ENCODE data around the gene ADAM22.
"Not testable (repeated sequence)": the region's sequence is repeated elsewhere in the genome, so short reads cannot be mapped to it uniquely, and the experiment has no call there.

The ADAM22 gene

GRCh38 chr7:87912121-87912520, 21.9 kb upstream of the ADAM22 start:
- Histone ChIP-seq H3K36me3 (ENCODE audit: insufficient read depth, low read length) (peaks cover 8% of the 10 kb centered on the region; the same call in 1 of the 2 replicates), H3K9ac (ENCODE audit: low read depth, low read length) (no peak overlapping the region), H3K9me3 (ENCODE audit: insufficient read depth, low read length, severe bottlenecking) (no peaks in the 10 kb centered on the region), H4K20me1 (ENCODE audit: insufficient read depth, low read length) (no peaks in the 10 kb centered on the region), H3K4me3 (ENCODE audit: low read depth in 1 of 2, low read length in 2 of 2) (no peak overlapping the region), H3K27me3 (ENCODE audit: insufficient read depth, low read length, poor library complexity) (no peaks in the 10 kb centered on the region), H3K79me2 (ENCODE audit: insufficient read depth, low read length) (no peaks in the 10 kb centered on the region), H3K27ac (ENCODE audit: low read length) (no peak overlapping the region), H2AFZ (ENCODE audit: low read depth, low read length) (no peak overlapping the region), H3K4me2 (ENCODE audit: insufficient read depth, low read length) (no peak overlapping the region), H3K4me1 (ENCODE audit: insufficient read depth, low read length) (no peaks in the 10 kb centered on the region)
- no peak for TF ChIP-seq EZH2 (IDR thresholded peaks at IDR 0.05; ENCODE audit: borderline replicate concordance, low read depth, low read length, severe bottlenecking)
- no peak for TF ChIP-seq CTCF (IDR thresholded peaks at IDR 0.05; ENCODE audit: borderline replicate concordance, extremely low read depth, low read length, poor library complexity, severe bottlenecking)
- no peak for ATAC-seq (ENCODE audit: insufficient read depth, low read depth)
- DNase-seq: no peak

- Histone ChIP-seq H2AFZ (ENCODE audit: low read depth, low read length) (no peak overlapping the region), H4K20me1 (ENCODE audit: insufficient read depth, low read length) (no peaks in the 10 kb centered on the region), H3K4me1 (ENCODE audit: insufficient read depth, low read length) (no peaks in the 10 kb centered on the region), H3K9me3 (ENCODE audit: insufficient read depth, low read length, severe bottlenecking) (no peaks in the 10 kb centered on the region), H3K4me3 (ENCODE audit: low read depth in 1 of 2, low read length in 2 of 2) (no peak overlapping the region), H3K79me2 (ENCODE audit: insufficient read depth, low read length) (no peaks in the 10 kb centered on the region), H3K27me3 (ENCODE audit: insufficient read depth, low read length, poor library complexity) (no peaks in the 10 kb centered on the region), H3K4me2 (ENCODE audit: insufficient read depth, low read length) (no peak overlapping the region), H3K27ac (ENCODE audit: low read length) (no peak overlapping the region), H3K9ac (ENCODE audit: low read depth, low read length) (no peak overlapping the region), H3K36me3 (ENCODE audit: insufficient read depth, low read length) (no peaks in the 10 kb centered on the region)
- no peak for DNase-seq
- ATAC-seq (ENCODE audit: insufficient read depth, low read depth): no peak
- TF ChIP-seq EZH2 (IDR thresholded peaks at IDR 0.05; ENCODE audit: borderline replicate concordance, low read depth, low read length, severe bottlenecking) (no peak), CTCF (IDR thresholded peaks at IDR 0.05; ENCODE audit: borderline replicate concordance, extremely low read depth, low read length, poor library complexity, severe bottlenecking) (no peak)
Measured at GRCh38 chr7:87918740-87919139, 15.3 kb upstream of the ADAM22 start.

- no peak overlapping the region for H3K9ac ChIP-seq (ENCODE audit: low read depth, low read length)
- no peaks in the 10 kb centered on the region for H3K27me3 ChIP-seq (ENCODE audit: insufficient read depth, low read length, poor library complexity)
- H4K20me1 ChIP-seq (ENCODE audit: insufficient read depth, low read length): no peaks in the 10 kb centered on the region
- TF ChIP-seq EZH2 (IDR thresholded peaks at IDR 0.05; ENCODE audit: borderline replicate concordance, low read depth, low read length, severe bottlenecking) (no peak), CTCF (IDR thresholded peaks at IDR 0.05; ENCODE audit: borderline replicate concordance, extremely low read depth, low read length, poor library complexity, severe bottlenecking) (no peak)
- H2AFZ ChIP-seq (ENCODE audit: low read depth, low read length): no peak overlapping the region
- no peaks in the 10 kb centered on the region for H3K4me1 ChIP-seq (ENCODE audit: insufficient read depth, low read length)
- no peaks in the 10 kb centered on the region for H3K79me2 ChIP-seq (ENCODE audit: insufficient read depth, low read length)
- no peak overlapping the region for H3K27ac ChIP-seq (ENCODE audit: low read length)
- H3K4me3 ChIP-seq (ENCODE audit: low read depth in 1 of 2, low read length in 2 of 2): no peak overlapping the region
- no peak overlapping the region for H3K4me2 ChIP-seq (ENCODE audit: insufficient read depth, low read length)
- no peak for ATAC-seq (ENCODE audit: insufficient read depth, low read depth)
- no peaks in the 10 kb centered on the region for H3K36me3 ChIP-seq (ENCODE audit: insufficient read depth, low read length)
- DNase-seq: no peak
- no peaks in the 10 kb centered on the region for H3K9me3 ChIP-seq (ENCODE audit: insufficient read depth, low read length, severe bottlenecking)
Measured at GRCh38 chr7:87919875-87920274, 14.2 kb upstream of the ADAM22 start.

- H3K27me3 ChIP-seq (ENCODE audit: insufficient read depth, low read length, poor library complexity): no peaks in the 10 kb centered on the region
- TF ChIP-seq CTCF (IDR thresholded peaks at IDR 0.05; ENCODE audit: borderline replicate concordance, extremely low read depth, low read length, poor library complexity, severe bottlenecking) (no peak), EZH2 (IDR thresholded peaks at IDR 0.05; ENCODE audit: borderline replicate concordance, low read depth, low read length, severe bottlenecking) (no peak)
- no peaks in the 10 kb centered on the region for H3K36me3 ChIP-seq (ENCODE audit: insufficient read depth, low read length)
- no peaks in the 10 kb centered on the region for H4K20me1 ChIP-seq (ENCODE audit: insufficient read depth, low read length)
- H3K4me1 ChIP-seq (ENCODE audit: insufficient read depth, low read length): no peaks in the 10 kb centered on the region
- no peak for DNase-seq
- no peaks in the 10 kb centered on the region for H3K79me2 ChIP-seq (ENCODE audit: insufficient read depth, low read length)
- no peak overlapping the region for H3K9ac ChIP-seq (ENCODE audit: low read depth, low read length)
- no peak overlapping the region for H3K4me3 ChIP-seq (ENCODE audit: low read depth in 1 of 2, low read length in 2 of 2)
- no peak overlapping the region for H3K27ac ChIP-seq (ENCODE audit: low read length)
- no peak overlapping the region for H2AFZ ChIP-seq (ENCODE audit: low read depth, low read length)
- H3K4me2 ChIP-seq (ENCODE audit: insufficient read depth, low read length): no peak overlapping the region
- no peak for ATAC-seq (ENCODE audit: insufficient read depth, low read depth)
- H3K9me3 ChIP-seq (ENCODE audit: insufficient read depth, low read length, severe bottlenecking): no peaks in the 10 kb centered on the region
Measured at GRCh38 chr7:87920578-87920977, 13.5 kb upstream of the ADAM22 start.

GRCh38 chr7:87922759-87923395, 11.2 kb upstream of the ADAM22 start:
- not testable (repeated sequence) for DNase-seq; H3K36me3 ChIP-seq (ENCODE audit: insufficient read depth, low read length); H3K27me3 ChIP-seq (ENCODE audit: insufficient read depth, low read length, poor library complexity); H3K9me3 ChIP-seq (ENCODE audit: insufficient read depth, low read length, severe bottlenecking); ATAC-seq (ENCODE audit: insufficient read depth, low read depth); H3K27ac ChIP-seq (ENCODE audit: low read length); H3K4me2 ChIP-seq (ENCODE audit: insufficient read depth, low read length); H3K4me3 ChIP-seq (ENCODE audit: low read depth in 1 of 2, low read length in 2 of 2); H3K9ac ChIP-seq (ENCODE audit: low read depth, low read length); H3K4me1 ChIP-seq (ENCODE audit: insufficient read depth, low read length); H2AFZ ChIP-seq (ENCODE audit: low read depth, low read length); H4K20me1 ChIP-seq (ENCODE audit: insufficient read depth, low read length); H3K79me2 ChIP-seq (ENCODE audit: insufficient read depth, low read length)
